ENCODE data around the gene LHX1.

LHX1 gene

GRCh38 chr17:36911001-36911400 is 26.3 kb upstream of the LHX1 start:
- no peaks in the 10 kb centered on the region for H3K36me3 Mint-ChIP-seq
- H3K9me3 Mint-ChIP-seq = no peaks in the 10 kb centered on the region
- H3K4me3 Mint-ChIP-seq = no peak overlapping the region
- DNase-seq (ENCODE audit: low spot score in 2 of 2) (no peak), ATAC-seq (ENCODE audit: low read depth) (no peak)
- no peak overlapping the region for H3K27ac Mint-ChIP-seq
- H3K4me1 Mint-ChIP-seq = no peaks in the 10 kb centered on the region
- H3K27me3 Mint-ChIP-seq = peaks cover 20% of the 10 kb centered on the region

DNA sequence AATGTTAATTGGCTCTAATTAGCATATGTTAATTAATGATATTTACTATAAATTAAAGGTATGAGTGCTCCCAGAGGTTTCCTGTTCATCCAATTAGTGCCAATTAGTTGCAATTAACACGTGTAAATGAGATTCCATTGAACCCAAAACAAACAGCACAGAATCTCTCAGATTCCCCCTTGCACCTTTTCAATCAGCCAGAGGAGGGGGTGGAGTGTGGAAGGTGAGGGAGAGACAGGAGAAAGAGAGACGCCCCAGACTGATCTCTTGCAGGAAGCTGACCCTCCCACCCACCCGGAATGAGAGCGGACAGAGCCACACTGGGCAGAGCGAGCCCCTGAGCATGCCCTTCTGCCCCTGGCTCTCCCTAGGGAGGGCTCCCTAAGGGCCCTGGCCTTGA is 24.1 kb upstream of the LHX1 start:
- Mint-ChIP-seq H3K27ac (no peak overlapping the region), H3K27me3 (peaks cover 12% of the 10 kb centered on the region), H3K4me3 (no peak overlapping the region), H3K36me3 (no peaks in the 10 kb centered on the region), H3K9me3 (no peaks in the 10 kb centered on the region), H3K4me1 (no peaks in the 10 kb centered on the region)
- DNase-seq (ENCODE audit: low spot score in 2 of 2) = no peak
- ATAC-seq (ENCODE audit: low read depth) = no peak

GRCh38 chr17:36918211-36918691 is 19.0 kb upstream of the LHX1 start:
- Mint-ChIP-seq H3K27me3 (peaks cover 17% of the 10 kb centered on the region), H3K9me3 (no peaks in the 10 kb centered on the region), H3K4me1 (no peaks in the 10 kb centered on the region), H3K36me3 (no peaks in the 10 kb centered on the region), H3K27ac (no peak overlapping the region), H3K4me3 (no peak overlapping the region)
- DNase-seq (ENCODE audit: low spot score in 2 of 2) (no peak), ATAC-seq (ENCODE audit: low read depth) (no peak)

DNA sequence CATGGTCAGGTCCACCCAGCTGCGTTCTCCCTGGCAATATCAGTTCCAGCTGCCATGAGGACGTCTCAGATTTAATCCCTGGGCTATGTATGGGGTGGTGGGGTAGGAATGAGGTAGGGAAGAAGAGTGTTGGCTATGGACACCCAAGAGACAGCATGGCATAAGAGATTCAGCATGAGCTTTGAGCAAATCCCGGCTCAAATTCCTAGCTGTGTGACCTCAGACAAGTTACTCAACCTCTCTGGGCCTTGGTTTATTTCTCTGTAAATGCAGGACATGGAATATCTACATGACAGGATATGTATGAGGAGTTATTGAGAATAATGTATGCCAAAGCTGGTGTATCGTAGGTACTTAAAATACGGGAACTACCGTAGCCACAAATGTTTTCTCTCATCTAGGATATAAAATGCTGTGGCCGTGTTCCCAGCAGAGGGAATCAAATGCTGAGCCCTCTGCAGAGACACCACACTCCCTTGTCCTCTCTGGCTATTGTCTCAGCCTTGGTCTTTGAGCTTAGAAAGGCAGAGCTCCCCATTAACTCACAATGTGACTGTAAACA is 17.8 kb upstream of the LHX1 start:
- Mint-ChIP-seq H3K36me3 (no peaks in the 10 kb centered on the region), H3K27ac (no peak overlapping the region), H3K9me3 (no peaks in the 10 kb centered on the region), H3K27me3 (peaks cover 17% of the 10 kb centered on the region), H3K4me1 (no peaks in the 10 kb centered on the region), H3K4me3 (no peak overlapping the region)
- DNase-seq (ENCODE audit: low spot score in 2 of 2) (no peak), ATAC-seq (ENCODE audit: low read depth) (no peak)

GRCh38 chr17:36920032-36921005 is 17.0 kb upstream of the LHX1 start:
- Mint-ChIP-seq H3K36me3 (no peaks in the 10 kb centered on the region), H3K27me3 (peaks cover 14% of the 10 kb centered on the region), H3K4me3 (no peak overlapping the region), H3K27ac (no peak overlapping the region), H3K9me3 (no peaks in the 10 kb centered on the region), H3K4me1 (no peaks in the 10 kb centered on the region)
- DNase-seq (ENCODE audit: low spot score in 2 of 2) (no peak), ATAC-seq (ENCODE audit: low read depth) (no peak)

- ATAC-seq (ENCODE audit: low read depth) (no peak), DNase-seq (ENCODE audit: low spot score in 2 of 2) (no peak)
- Mint-ChIP-seq H3K36me3 (no peaks in the 10 kb centered on the region), H3K4me3 (no peak overlapping the region), H3K27me3 (peaks cover 14% of the 10 kb centered on the region), H3K4me1 (no peaks in the 10 kb centered on the region), H3K27ac (no peak overlapping the region), H3K9me3 (no peaks in the 10 kb centered on the region)
These were observed 16.0 kb upstream of the LHX1 start for GRCh38 chr17:36921095-36921851.

DNA sequence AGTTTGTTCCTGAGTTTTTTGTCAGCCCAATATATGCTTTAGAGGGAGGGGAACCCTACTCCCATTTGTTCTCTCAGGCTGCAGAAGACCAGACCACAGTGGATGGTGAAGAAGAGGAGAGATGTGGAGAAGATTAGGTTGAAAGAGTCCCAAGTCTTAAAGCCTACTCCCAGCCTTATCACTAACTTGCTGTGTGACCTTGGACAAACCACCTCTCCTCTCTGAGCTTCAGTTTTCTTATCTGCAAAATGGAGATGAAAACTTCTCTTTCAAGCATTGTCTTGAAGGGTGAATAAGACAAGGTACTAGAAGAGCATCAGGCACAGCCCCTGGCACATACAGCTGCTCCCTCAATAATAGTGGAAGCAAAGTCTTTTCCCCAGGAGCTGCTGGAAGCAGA is 15.1 kb upstream of the LHX1 start:
- Mint-ChIP-seq H3K36me3 (no peaks in the 10 kb centered on the region), H3K4me3 (no peak overlapping the region), H3K9me3 (no peaks in the 10 kb centered on the region), H3K4me1 (no peaks in the 10 kb centered on the region), H3K27me3 (peaks cover 14% of the 10 kb centered on the region), H3K27ac (no peak overlapping the region)
- DNase-seq (ENCODE audit: low spot score in 2 of 2) (no peak), ATAC-seq (ENCODE audit: low read depth) (no peak)

DNA sequence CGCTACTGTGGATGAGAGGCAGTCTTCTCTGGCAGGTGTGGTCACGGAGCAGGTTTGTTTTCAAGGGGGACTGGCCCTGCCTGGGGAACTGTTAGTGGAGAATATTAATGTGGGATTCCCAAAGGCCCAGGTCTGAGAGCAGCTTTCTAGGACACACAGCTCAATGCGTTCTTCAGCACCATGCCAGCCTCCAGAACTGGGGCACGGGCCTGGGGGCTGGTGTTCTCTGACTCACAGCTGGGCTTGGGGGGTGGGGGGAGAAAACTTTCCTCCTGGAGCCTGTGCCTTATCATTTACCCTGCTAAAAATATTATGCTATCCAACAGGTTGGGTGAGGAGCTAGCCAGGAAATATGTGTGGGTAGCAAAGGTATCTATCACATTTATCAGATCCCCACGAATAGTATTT is 13.5 kb upstream of the LHX1 start:
- peaks cover 14% of the 10 kb centered on the region for H3K27me3 Mint-ChIP-seq
- H3K9me3 Mint-ChIP-seq = no peaks in the 10 kb centered on the region
- DNase-seq (ENCODE audit: low spot score in 2 of 2) (no peak), ATAC-seq (ENCODE audit: low read depth) (no peak)
- peaks cover 11% of the 10 kb centered on the region for H3K4me1 Mint-ChIP-seq
- H3K36me3 Mint-ChIP-seq = no peaks in the 10 kb centered on the region
- no peak overlapping the region for H3K4me3 Mint-ChIP-seq
- no peak overlapping the region for H3K27ac Mint-ChIP-seq

- H3K9me3 Mint-ChIP-seq = no peaks in the 10 kb centered on the region
- DNase-seq (ENCODE audit: low spot score in 2 of 2) (no peak), ATAC-seq (ENCODE audit: low read depth) (no peak)
- peaks cover 12% of the 10 kb centered on the region for H3K27me3 Mint-ChIP-seq
- peaks cover 12% of the 10 kb centered on the region for H3K4me1 Mint-ChIP-seq
- H3K27ac Mint-ChIP-seq = no peak overlapping the region
- H3K4me3 Mint-ChIP-seq = no peak overlapping the region
- H3K36me3 Mint-ChIP-seq = no peaks in the 10 kb centered on the region
These were observed 11.0 kb upstream of the LHX1 start for GRCh38 chr17:36926226-36926625.

DNA sequence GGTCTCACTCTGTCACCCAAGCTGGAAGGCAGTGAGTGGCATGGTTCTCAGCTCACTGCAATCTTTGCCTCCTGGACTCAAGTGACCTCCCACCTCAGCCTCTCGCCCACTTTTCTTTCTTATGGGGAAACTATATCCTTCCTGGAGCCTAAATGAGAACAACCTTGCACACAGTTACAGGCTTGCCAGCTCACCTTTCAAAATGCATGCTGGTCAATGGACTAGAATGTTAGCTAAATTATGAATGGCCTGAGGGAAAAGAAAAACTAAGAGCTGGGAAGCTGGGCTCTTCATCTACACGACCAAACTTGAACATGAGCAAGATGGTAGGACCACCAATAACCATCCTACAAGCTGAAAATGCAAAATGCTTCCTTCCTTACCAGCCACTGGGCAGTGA is 10.6 kb upstream of the LHX1 start:
- H3K4me1 Mint-ChIP-seq = peaks cover 12% of the 10 kb centered on the region
- ATAC-seq (ENCODE audit: low read depth) = no peak
- no peaks in the 10 kb centered on the region for H3K9me3 Mint-ChIP-seq
- no peaks in the 10 kb centered on the region for H3K36me3 Mint-ChIP-seq
- no peak for DNase-seq (ENCODE audit: low spot score in 2 of 2)
- H3K27ac Mint-ChIP-seq = no peak overlapping the region
- H3K27me3 Mint-ChIP-seq = peaks cover 15% of the 10 kb centered on the region
- H3K4me3 Mint-ChIP-seq = no peak overlapping the region

DNA sequence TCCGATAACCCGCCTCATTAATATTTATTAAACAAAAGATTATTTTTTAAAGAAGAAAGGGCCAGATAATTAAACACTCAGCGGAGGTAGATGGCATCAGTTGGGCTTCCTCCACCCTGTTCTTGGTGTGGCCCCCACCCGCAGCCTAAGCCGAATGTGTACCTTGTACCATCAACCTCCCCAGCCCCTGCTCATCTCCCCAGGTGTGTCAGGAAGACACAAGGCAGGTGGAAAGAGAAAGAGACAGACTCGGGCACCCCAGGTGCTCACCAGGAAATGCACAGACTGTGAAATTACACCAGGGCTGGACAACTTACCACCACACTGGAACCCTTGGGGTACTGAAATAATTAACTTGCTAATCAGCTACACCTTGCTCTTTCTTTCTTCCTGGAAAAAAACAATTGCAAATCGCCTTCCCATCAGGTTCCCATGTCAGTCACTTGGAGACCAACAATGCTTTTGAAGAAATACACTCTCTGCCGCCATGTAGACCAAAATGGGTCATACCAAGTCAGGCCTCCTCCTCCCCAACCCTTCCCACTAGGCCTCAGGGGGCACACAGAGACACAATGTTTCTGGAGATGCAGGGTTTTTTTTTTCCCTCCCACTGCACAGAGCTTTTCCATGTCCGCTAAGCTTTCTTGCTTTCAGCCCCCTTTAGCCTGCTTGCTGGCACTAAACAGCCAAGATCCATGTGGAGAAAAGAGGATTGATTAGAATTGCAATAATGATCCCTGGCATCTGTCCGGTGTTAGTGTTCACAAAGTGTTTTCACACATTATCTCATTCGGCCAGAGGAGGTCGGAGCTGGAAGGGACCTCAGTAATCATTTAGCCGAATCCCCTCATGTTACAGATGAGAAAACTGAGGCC is 8.6 kb upstream of the LHX1 start:
- DNase-seq (ENCODE audit: low spot score in 2 of 2) (no peak), ATAC-seq (ENCODE audit: low read depth) (peak; percentile 35)
- Mint-ChIP-seq H3K36me3 (no peaks in the 10 kb centered on the region), H3K9me3 (no peaks in the 10 kb centered on the region), H3K27me3 (peaks cover 26% of the 10 kb centered on the region), H3K4me3 (peak overlapping the region; percentile 81), H3K4me1 (peaks cover 25% of the 10 kb centered on the region), H3K27ac (no peak overlapping the region)

DNA sequence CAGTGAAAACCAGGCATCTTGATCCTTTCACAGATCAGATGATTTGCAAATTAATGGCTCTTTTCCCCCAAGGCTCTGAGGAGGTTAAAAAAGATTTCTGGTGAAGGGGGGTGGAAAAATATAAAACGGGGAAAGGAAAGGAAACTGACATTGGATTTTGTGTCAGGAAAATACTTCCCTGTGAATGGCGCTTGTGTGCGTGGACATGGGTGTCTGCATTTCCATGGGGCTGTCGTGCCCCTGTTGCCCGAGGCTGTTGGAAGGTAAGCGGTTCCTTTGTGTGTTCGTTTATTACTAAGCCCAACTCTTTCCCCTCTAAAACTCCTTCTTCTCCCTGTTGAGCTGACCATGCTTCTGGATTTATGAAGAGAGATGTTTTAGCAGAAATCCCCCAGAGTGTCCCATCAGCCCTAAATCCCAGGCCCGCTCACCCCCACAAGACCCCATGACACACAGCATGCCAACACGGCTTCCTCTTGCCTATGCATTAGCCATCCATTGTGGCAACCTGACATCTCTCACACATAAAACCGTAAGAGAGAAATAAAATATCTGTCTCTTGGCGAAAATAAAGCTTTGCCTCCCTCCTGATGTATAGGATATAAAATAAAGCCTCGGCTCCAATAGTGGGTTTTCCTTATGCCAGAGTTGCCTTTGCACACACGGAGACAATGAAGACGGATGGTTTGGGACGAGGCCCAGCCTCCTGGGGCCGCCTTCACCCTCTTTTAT is 7.3 kb upstream of the LHX1 start:
- no peaks in the 10 kb centered on the region for H3K9me3 Mint-ChIP-seq
- no peak for ATAC-seq (ENCODE audit: low read depth)
- peaks cover 28% of the 10 kb centered on the region for H3K4me1 Mint-ChIP-seq
- H3K27ac Mint-ChIP-seq = no peak overlapping the region
- no peaks in the 10 kb centered on the region for H3K36me3 Mint-ChIP-seq
- peaks cover 27% of the 10 kb centered on the region for H3K27me3 Mint-ChIP-seq
- no peak for DNase-seq (ENCODE audit: low spot score in 2 of 2)
- no peak overlapping the region for H3K4me3 Mint-ChIP-seq

DNA sequence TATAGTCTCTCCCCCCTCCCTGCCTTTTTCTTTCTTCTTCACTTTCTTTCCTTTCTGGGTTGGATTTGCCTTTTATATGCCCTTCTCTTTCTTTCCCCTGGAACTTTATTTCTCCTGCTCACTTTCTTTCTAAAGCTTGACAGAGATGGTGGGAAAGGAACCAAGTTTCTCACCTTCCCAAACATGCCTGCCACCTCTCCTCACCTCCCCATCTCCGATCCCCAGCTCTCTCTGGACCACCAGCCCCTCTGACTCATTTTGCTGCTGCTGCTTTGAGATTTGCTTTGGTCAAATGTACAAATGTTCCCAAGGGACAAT is 6.7 kb upstream of the LHX1 start:
- ATAC-seq (ENCODE audit: low read depth) (no peak), DNase-seq (ENCODE audit: low spot score in 2 of 2) (no peak)
- Mint-ChIP-seq H3K27ac (no peak overlapping the region), H3K4me1 (peaks cover 32% of the 10 kb centered on the region), H3K27me3 (peaks cover 30% of the 10 kb centered on the region), H3K4me3 (no peak overlapping the region), H3K36me3 (no peaks in the 10 kb centered on the region), H3K9me3 (no peaks in the 10 kb centered on the region)
